ENCODE measurements around the gene PDXK. TPM values are rescaled to one million over a fixed set of nuclear protein-coding genes. Genes with fewer than 3 reads are reported as not detected.

Gene PDXK
- total and polyA plus RNA-seq, 7 experiments from 2014 or later, result 27.8 to 103 (median 74.2) TPM

- ATAC-seq (no peak), DNase-seq (no peak)
- no peaks in the 10 kb centered on the region for H3K27me3 Mint-ChIP-seq
- Histone ChIP-seq H3K27me3 (ENCODE audit: control insufficient read depth in 2 of 2, insufficient read depth in 2 of 2, low read length in 2 of 2) (no peaks in the 10 kb centered on the region), H3K9me3 (ENCODE audit: control insufficient read depth in 2 of 3, low read length in 3 of 3) (no peaks in the 10 kb centered on the region), H3K4me3 (ENCODE audit: low read length) (no peak overlapping the region), H3K27ac (ENCODE audit: low read depth, low read length) (no peak overlapping the region), H3K36me3 (ENCODE audit: control insufficient read depth in 2 of 3, insufficient read depth in 3 of 3, low read length in 3 of 3) (peaks cover 0 to 81% (median 0%) of the 10 kb centered on the region in 3 experiments), H3K4me1 (ENCODE audit: control insufficient read depth in 2 of 2, insufficient read depth in 2 of 2, low read length in 2 of 2) (no peaks in the 10 kb centered on the region)
- peaks cover 0 to 39% (median 8%) of the 10 kb centered on the region in 5 donors for H3K36me3 Mint-ChIP-seq
- ChIA-PET CTCF (no interaction called here), POLR2A (no interaction called here)
- no peak overlapping the region for H3K4me3 Mint-ChIP-seq
- H3K4me1 Mint-ChIP-seq, result no peaks in the 10 kb centered on the region
- no peaks in the 10 kb centered on the region for H3K9me3 Mint-ChIP-seq
- intact Hi-C loops (cut with micrococcal nuclease), result no loop called here
- H3K27ac Mint-ChIP-seq, result no peak overlapping the region
Observed at GRCh38 chr21:43754948-43755781, 36.2 kb downstream of the PDXK start.

- H3K4me3 Mint-ChIP-seq, result no peak overlapping the region
Observed at GRCh38 chr21:43755820-43756594, 37.1 kb downstream of the PDXK start.

DNA sequence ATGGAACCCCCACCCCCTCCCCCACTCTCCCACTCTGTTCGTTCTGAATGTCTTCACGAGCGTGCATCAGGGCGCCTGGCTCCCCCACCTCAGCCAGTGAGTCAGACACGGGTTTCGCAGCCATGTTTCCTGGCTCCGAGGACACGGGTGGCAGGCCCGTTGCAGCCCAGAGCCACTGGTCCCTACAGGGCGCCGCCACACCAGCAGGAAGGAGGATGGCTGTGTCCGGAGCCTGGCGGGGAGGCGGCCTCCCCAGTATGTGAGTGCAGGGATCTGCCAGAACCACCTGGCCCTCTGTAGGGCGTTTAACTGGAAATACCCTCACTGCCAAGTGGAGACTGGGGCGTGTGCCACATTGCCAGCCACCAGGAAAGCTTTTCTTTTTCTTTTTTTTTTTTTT, 38.7 kb downstream of the PDXK start:
- no peaks in the 10 kb centered on the region for H3K27me3 ChIP-seq (ENCODE audit: control insufficient read depth in 2 of 2, insufficient read depth in 2 of 2, low read length in 2 of 2)
- H3K4me3 ChIP-seq (ENCODE audit: low read length), result no peak overlapping the region
- H3K27me3 Mint-ChIP-seq, result no peaks in the 10 kb centered on the region
- peaks cover 0 to 73% (median 0%) of the 10 kb centered on the region in 3 experiments for H3K36me3 ChIP-seq (ENCODE audit: control insufficient read depth in 2 of 3, insufficient read depth in 3 of 3, low read length in 3 of 3)
- no peaks in the 10 kb centered on the region for H3K9me3 Mint-ChIP-seq
- peak overlapping the region in 1 of 9 donors; percentile 33 for H3K27ac Mint-ChIP-seq
- ATAC-seq (no peak), DNase-seq (no peak)
- intact Hi-C loops (cut with micrococcal nuclease), result no loop called here
- CTCF ChIA-PET, result no interaction called here
- H3K4me1 Mint-ChIP-seq, result no peaks in the 10 kb centered on the region
- POLR2A ChIA-PET, result interaction anchor here (0.8 kb wide), 1 partner anchor 837 kb away, joined by 3 read pairs; no protein-coding TSS in a partner anchor
- no peaks in the 10 kb centered on the region for H3K9me3 ChIP-seq (ENCODE audit: control insufficient read depth in 2 of 3, low read length in 3 of 3)
- H3K27ac ChIP-seq (ENCODE audit: low read depth, low read length), result no peak overlapping the region
- H3K4me1 ChIP-seq (ENCODE audit: control insufficient read depth in 2 of 2, insufficient read depth in 2 of 2, low read length in 2 of 2), result no peaks in the 10 kb centered on the region
- H3K36me3 Mint-ChIP-seq, result peaks cover 0 to 33% (median 4%) of the 10 kb centered on the region in 5 donors
- H3K4me3 Mint-ChIP-seq, result no peak overlapping the region

More at GRCh38 chr21:43755820-43756594, 37.1 kb downstream of the PDXK start:
- Histone ChIP-seq H3K4me3 (ENCODE audit: low read length) (no peak overlapping the region), H3K27ac (ENCODE audit: low read depth, low read length) (no peak overlapping the region), H3K27me3 (ENCODE audit: control insufficient read depth in 2 of 2, insufficient read depth in 2 of 2, low read length in 2 of 2) (no peaks in the 10 kb centered on the region), H3K9me3 (ENCODE audit: control insufficient read depth in 2 of 3, low read length in 3 of 3) (no peaks in the 10 kb centered on the region), H3K36me3 (ENCODE audit: control insufficient read depth in 2 of 3, insufficient read depth in 3 of 3, low read length in 3 of 3) (peaks cover 0 to 77% (median 0%) of the 10 kb centered on the region in 3 experiments), H3K4me1 (ENCODE audit: control insufficient read depth in 2 of 2, insufficient read depth in 2 of 2, low read length in 2 of 2) (no peaks in the 10 kb centered on the region)
- intact Hi-C loops (cut with micrococcal nuclease), result no loop called here
- no peak for DNase-seq
- no peak for ATAC-seq
- POLR2A ChIA-PET, result no interaction called here
- H3K9me3 Mint-ChIP-seq, result no peaks in the 10 kb centered on the region
- H3K36me3 Mint-ChIP-seq, result peaks cover 0 to 33% (median 4%) of the 10 kb centered on the region in 5 donors
- H3K27me3 Mint-ChIP-seq, result no peaks in the 10 kb centered on the region
- no peak overlapping the region for H3K27ac Mint-ChIP-seq
- CTCF ChIA-PET, result no interaction called here
- H3K4me1 Mint-ChIP-seq, result no peaks in the 10 kb centered on the region

GRCh38 chr21:43758111-43758641, 39.2 kb downstream of the PDXK start:
- ChIA-PET POLR2A (interaction anchor here (0.8 kb wide), 1 partner anchor 838 kb away, joined by 3 read pairs; no protein-coding TSS in a partner anchor), CTCF (no interaction called here)
- peak overlapping the region in 2 of 9 donors; percentile 13 to 33 for H3K27ac Mint-ChIP-seq
- H3K4me1 Mint-ChIP-seq, result no peaks in the 10 kb centered on the region
- Histone ChIP-seq H3K4me1 (ENCODE audit: control insufficient read depth in 2 of 2, insufficient read depth in 2 of 2, low read length in 2 of 2) (no peaks in the 10 kb centered on the region), H3K4me3 (ENCODE audit: low read length) (no peak overlapping the region), H3K27ac (ENCODE audit: low read depth, low read length) (no peak overlapping the region), H3K27me3 (ENCODE audit: control insufficient read depth in 2 of 2, insufficient read depth in 2 of 2, low read length in 2 of 2) (no peaks in the 10 kb centered on the region), H3K36me3 (ENCODE audit: control insufficient read depth in 2 of 3, insufficient read depth in 3 of 3, low read length in 3 of 3) (peaks cover 0 to 73% (median 0%) of the 10 kb centered on the region in 3 experiments), H3K9me3 (ENCODE audit: control insufficient read depth in 2 of 3, low read length in 3 of 3) (no peaks in the 10 kb centered on the region)
- intact Hi-C loops (cut with micrococcal nuclease), result no loop called here
- no peak overlapping the region for H3K4me3 Mint-ChIP-seq
- H3K9me3 Mint-ChIP-seq, result no peaks in the 10 kb centered on the region
- peaks cover 0 to 30% (median 6%) of the 10 kb centered on the region in 5 donors for H3K36me3 Mint-ChIP-seq
- H3K27me3 Mint-ChIP-seq, result no peaks in the 10 kb centered on the region
- ATAC-seq, result no peak
- no peak for DNase-seq

DNA sequence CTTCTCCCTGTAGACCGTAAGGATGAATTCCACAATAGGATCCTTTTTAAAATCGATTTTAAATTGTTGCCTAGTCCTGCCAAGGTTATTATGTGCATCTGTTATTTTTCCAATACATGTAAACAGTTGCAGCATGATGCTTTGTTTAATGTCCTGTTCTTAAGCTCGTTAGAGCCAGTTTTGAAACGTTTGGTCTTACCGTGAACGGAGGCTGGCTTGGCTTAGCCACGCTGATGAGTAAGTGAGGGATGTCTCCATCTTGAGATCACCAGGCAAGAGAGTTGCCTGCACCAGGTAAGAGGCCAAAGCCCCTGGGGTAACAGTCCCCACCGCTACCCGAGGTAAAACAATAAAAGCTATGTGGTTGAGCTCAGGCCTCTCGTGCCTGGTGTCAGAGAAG, 39.9 kb downstream of the PDXK start:
- peak overlapping the region in 1 of 9 donors; percentile 16 for H3K27ac Mint-ChIP-seq
- ATAC-seq, result no peak
- H3K4me3 ChIP-seq (ENCODE audit: low read length), result no peak overlapping the region
- no peaks in the 10 kb centered on the region for H3K27me3 ChIP-seq (ENCODE audit: control insufficient read depth in 2 of 2, insufficient read depth in 2 of 2, low read length in 2 of 2)
- no peaks in the 10 kb centered on the region for H3K4me1 Mint-ChIP-seq
- H3K27me3 Mint-ChIP-seq, result no peaks in the 10 kb centered on the region
- H3K9me3 Mint-ChIP-seq, result no peaks in the 10 kb centered on the region
- H3K4me1 ChIP-seq (ENCODE audit: control insufficient read depth in 2 of 2, insufficient read depth in 2 of 2, low read length in 2 of 2), result no peaks in the 10 kb centered on the region
- no peak for DNase-seq
- ChIA-PET POLR2A (no interaction called here), CTCF (no interaction called here)
- no peak overlapping the region for H3K27ac ChIP-seq (ENCODE audit: low read depth, low read length)
- peaks cover 0 to 69% (median 0%) of the 10 kb centered on the region in 3 experiments for H3K36me3 ChIP-seq (ENCODE audit: control insufficient read depth in 2 of 3, insufficient read depth in 3 of 3, low read length in 3 of 3)
- intact Hi-C loops (cut with micrococcal nuclease), result no loop called here
- H3K36me3 Mint-ChIP-seq, result peaks cover 0 to 27% (median 4%) of the 10 kb centered on the region in 5 donors
- H3K9me3 ChIP-seq (ENCODE audit: control insufficient read depth in 2 of 3, low read length in 3 of 3), result no peaks in the 10 kb centered on the region
- no peak overlapping the region for H3K4me3 Mint-ChIP-seq

DNA sequence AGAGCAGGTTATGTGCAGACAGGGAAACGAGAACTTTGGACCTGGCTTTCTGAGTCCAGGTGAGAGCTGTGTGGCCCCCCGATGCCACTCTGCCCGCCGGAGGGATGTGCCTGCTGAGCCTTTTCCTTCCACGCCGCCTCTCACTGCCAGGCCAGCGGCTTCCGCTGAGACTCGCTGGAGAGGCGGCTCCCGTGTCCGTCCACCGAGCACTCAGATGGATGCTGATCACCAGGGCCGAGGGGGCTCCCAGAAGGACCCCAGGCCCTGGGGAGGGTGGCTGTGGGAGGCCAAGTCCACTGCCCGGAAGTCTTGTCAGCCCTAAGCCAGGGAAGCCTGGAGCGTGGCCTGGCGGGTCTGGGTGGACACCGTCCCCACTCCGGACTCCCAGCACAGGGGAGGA, 40.7 kb downstream of the PDXK start:
- intact Hi-C loops (cut with micrococcal nuclease), result no loop called here
- no peak overlapping the region for H3K27ac Mint-ChIP-seq

More for the DNA sequence above, 40.7 kb downstream of the PDXK start:
- CTCF ChIA-PET, result no interaction called here
- H3K9me3 Mint-ChIP-seq, result no peaks in the 10 kb centered on the region
- Histone ChIP-seq H3K36me3 (ENCODE audit: control insufficient read depth in 2 of 3, insufficient read depth in 3 of 3, low read length in 3 of 3) (peaks cover 0 to 61% (median 0%) of the 10 kb centered on the region in 3 experiments), H3K27me3 (ENCODE audit: control insufficient read depth in 2 of 2, insufficient read depth in 2 of 2, low read length in 2 of 2) (no peaks in the 10 kb centered on the region), H3K4me1 (ENCODE audit: control insufficient read depth in 2 of 2, insufficient read depth in 2 of 2, low read length in 2 of 2) (no peaks in the 10 kb centered on the region), H3K27ac (ENCODE audit: low read depth, low read length) (no peak overlapping the region), H3K9me3 (ENCODE audit: control insufficient read depth in 2 of 3, low read length in 3 of 3) (no peaks in the 10 kb centered on the region), H3K4me3 (ENCODE audit: low read length) (no peak overlapping the region)
- no peak for ATAC-seq
- POLR2A ChIA-PET, result no interaction called here
- no peak overlapping the region for H3K4me3 Mint-ChIP-seq
- H3K27me3 Mint-ChIP-seq, result no peaks in the 10 kb centered on the region
- DNase-seq, result no peak
- H3K4me1 Mint-ChIP-seq, result no peaks in the 10 kb centered on the region
- peaks cover 0 to 21% (median 4%) of the 10 kb centered on the region in 5 donors for H3K36me3 Mint-ChIP-seq

Data from naive thymus-derived CD4-positive, alpha-beta T cell (primary cell).